Measurements from ENCODE around the gene MCM10. TPM values are rescaled to one million over a fixed set of nuclear protein-coding genes. Genes with fewer than 3 reads are reported as not detected.

MCM10 gene
- total and polyA plus RNA-seq, 2 donors: 0.27 to 15.7 TPM

DNA sequence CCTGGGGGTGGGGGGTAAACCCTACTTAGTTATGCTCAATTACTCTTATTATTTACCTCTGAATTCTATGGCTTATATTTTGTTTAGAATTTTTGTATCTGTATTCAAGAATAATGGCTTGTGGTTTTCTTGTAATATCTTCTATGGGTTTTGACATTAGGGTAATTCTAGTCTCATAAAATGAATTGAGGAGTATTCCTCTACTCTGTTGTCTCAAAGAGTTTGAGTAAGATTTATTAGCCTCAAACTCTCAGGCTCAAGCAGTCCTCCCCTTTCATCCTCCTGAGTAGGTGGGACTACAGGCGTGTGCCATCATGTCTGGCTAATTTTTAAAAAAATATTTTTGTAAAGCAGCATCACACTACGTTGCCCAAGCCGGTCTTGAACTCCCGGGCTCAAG, 92.4 kb downstream of the MCM10 start:
- no peak overlapping the region for H3K4me3 ChIP-seq (ENCODE audit: low read length in 2 of 2)
- H3K36me3 ChIP-seq (ENCODE audit: control insufficient read depth in 2 of 2, insufficient read depth in 2 of 2, low read length in 1 of 2): no peaks in the 10 kb centered on the region
- no peaks in the 10 kb centered on the region for H3K4me1 ChIP-seq (ENCODE audit: control insufficient read depth in 2 of 2, insufficient read depth in 2 of 2, low read length in 2 of 2)
- H3K27me3 ChIP-seq (ENCODE audit: control insufficient read depth in 2 of 2, insufficient read depth in 1 of 2, low read length in 1 of 2): no peaks in the 10 kb centered on the region
- no peak for DNase-seq (ENCODE audit: low read depth in 6 of 9, low spot score in 9 of 9)
- WGBS: 97% methylated on average over 4 of the region's 4 CpGs
- H3K9me3 ChIP-seq (ENCODE audit: control insufficient read depth in 2 of 2, insufficient read depth in 1 of 2, low read length in 1 of 2): no peaks in the 10 kb centered on the region
- no peak overlapping the region for H3K27ac ChIP-seq (ENCODE audit: low read depth in 1 of 2, low read length in 1 of 2)

GRCh38 chr10:13256627-13257026, 95.3 kb downstream of the MCM10 start:
- no peak overlapping the region for H3K27ac ChIP-seq (ENCODE audit: low read depth in 1 of 2, low read length in 1 of 2)
- H3K36me3 ChIP-seq (ENCODE audit: control insufficient read depth in 2 of 2, insufficient read depth in 2 of 2, low read length in 1 of 2): no peaks in the 10 kb centered on the region
- 95% methylated on average over 2 of the region's 2 CpGs for WGBS
- peaks cover 0 to 4% of the 10 kb centered on the region in 2 donors for H3K9me3 ChIP-seq (ENCODE audit: control insufficient read depth in 2 of 2, insufficient read depth in 1 of 2, low read length in 1 of 2)
- H3K27me3 ChIP-seq (ENCODE audit: control insufficient read depth in 2 of 2, insufficient read depth in 1 of 2, low read length in 1 of 2): no peaks in the 10 kb centered on the region
- H3K4me3 ChIP-seq (ENCODE audit: low read length in 2 of 2): no peak overlapping the region
- no peaks in the 10 kb centered on the region for H3K4me1 ChIP-seq (ENCODE audit: control insufficient read depth in 2 of 2, insufficient read depth in 2 of 2, low read length in 2 of 2)
- DNase-seq (ENCODE audit: low read depth in 6 of 9, low spot score in 9 of 9): no peak

DNA sequence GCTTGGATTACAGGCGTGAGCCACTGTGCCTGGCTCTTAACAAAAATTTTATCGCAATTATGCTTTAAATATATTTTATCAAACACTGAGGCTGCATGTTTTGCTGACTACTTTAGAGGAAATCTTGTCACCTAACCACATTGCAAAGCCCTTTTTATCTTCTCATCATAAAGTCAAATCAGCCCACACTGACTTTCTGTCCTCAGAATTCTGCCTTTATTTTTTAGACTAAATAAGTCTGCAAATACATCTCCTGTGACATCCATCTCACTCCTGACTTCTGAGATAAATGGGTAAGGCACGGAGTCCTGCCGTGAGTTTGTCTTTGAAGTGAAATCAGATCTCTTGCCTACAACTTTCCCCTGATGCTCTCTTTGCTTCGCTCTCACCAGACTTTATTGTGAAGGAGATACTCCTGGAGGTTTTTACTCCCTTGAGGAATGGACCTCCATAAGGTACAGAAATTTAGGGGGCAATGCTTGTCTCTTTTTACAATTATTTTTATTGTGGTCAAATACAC, 96.3 kb downstream of the MCM10 start:
- DNase-seq (ENCODE audit: low read depth in 6 of 9, low spot score in 9 of 9): peak in 1 of 9 donors; percentile 11
- H3K27ac ChIP-seq (ENCODE audit: low read depth in 1 of 2, low read length in 1 of 2): no peak overlapping the region
- H3K36me3 ChIP-seq (ENCODE audit: control insufficient read depth in 2 of 2, insufficient read depth in 2 of 2, low read length in 1 of 2): no peaks in the 10 kb centered on the region
- no peak overlapping the region for H3K4me3 ChIP-seq (ENCODE audit: low read length in 2 of 2)
- peaks cover 0 to 4% of the 10 kb centered on the region in 2 donors for H3K9me3 ChIP-seq (ENCODE audit: control insufficient read depth in 2 of 2, insufficient read depth in 1 of 2, low read length in 1 of 2)
- no peaks in the 10 kb centered on the region for H3K27me3 ChIP-seq (ENCODE audit: control insufficient read depth in 2 of 2, insufficient read depth in 1 of 2, low read length in 1 of 2)
- no peaks in the 10 kb centered on the region for H3K4me1 ChIP-seq (ENCODE audit: control insufficient read depth in 2 of 2, insufficient read depth in 2 of 2, low read length in 2 of 2)
- 61% methylated on average over 5 of the region's 5 CpGs for WGBS

Other genes with a start within 250 kb of the MCM10 start
- 17.3 TPM for gene CCDC3, start 159.8 kb upstream of the MCM10 start, total RNA-seq
- gene CCDC3, start 159.8 kb upstream of the MCM10 start, polyA plus RNA-seq: 52.4 TPM
- 23.6 TPM for gene OPTN, start 61.4 kb upstream of the MCM10 start, total RNA-seq
- 50.8 TPM for gene OPTN, start 61.4 kb upstream of the MCM10 start, polyA plus RNA-seq
- 0.52 TPM for gene UCMA, start 72.8 kb downstream of the MCM10 start, total RNA-seq
- 0.23 TPM for gene UCMA, start 72.8 kb downstream of the MCM10 start, polyA plus RNA-seq
- gene PHYH, start 138.5 kb downstream of the MCM10 start, total RNA-seq: 7.7 TPM
- 18.1 TPM for gene PHYH, start 138.5 kb downstream of the MCM10 start, polyA plus RNA-seq
- gene SEPHS1, start 186.7 kb downstream of the MCM10 start, total RNA-seq: 51.1 TPM
- 33.2 TPM for gene SEPHS1, start 186.7 kb downstream of the MCM10 start, polyA plus RNA-seq

Data from thymus (tissue), 11 donors.